GM11168 (cell line): ENCODE measurements around the gene NETO2.
"Not testable (repeated sequence)": the region's sequence is repeated elsewhere in the genome, so short reads cannot be mapped to it uniquely, and the experiment has no call there.

ENCODE experiments used
- in situ Hi-C: fragments of 300-500 bp; cut with MboI; formaldehyde crosslinking; loops from one replicate; pipeline ENCODE4 v1.12.0; 2022; ENCODE audit warnings: low sequenced_read_pairs; ENCODE audit not compliant: unreplicated experiment

The NETO2 gene

GRCh38 chr16:47136099-47136842 lies 7.5 kb downstream of the NETO2 start:
- in situ Hi-C loops = loop anchor here (10.0 kb wide), 1 partner anchor 1029 kb away; no protein-coding TSS in a partner anchor

- in situ Hi-C loops = loop anchor here (10.0 kb wide), 1 partner anchor 1030 kb away; no protein-coding TSS in a partner anchor
Measured at GRCh38 chr16:47134550-47134949, 9.2 kb downstream of the NETO2 start.

- in situ Hi-C loops = loop anchor here (10.0 kb wide), 1 partner anchor 1032 kb away; no protein-coding TSS in a partner anchor
Measured at GRCh38 chr16:47132308-47132707, 11.4 kb downstream of the NETO2 start.

GRCh38 chr16:47129755-47130435 lies 13.8 kb downstream of the NETO2 start:
- in situ Hi-C loops = loop anchor here (10.0 kb wide), 1 partner anchor 1035 kb away; no protein-coding TSS in a partner anchor

- in situ Hi-C loops = no loop called here
Measured at GRCh38 chr16:47127541-47127940, 16.2 kb downstream of the NETO2 start.

GRCh38 chr16:47125757-47126156 lies 18.0 kb downstream of the NETO2 start:
- in situ Hi-C loops = no loop called here

GRCh38 chr16:47113130-47113529 lies 30.6 kb downstream of the NETO2 start:
- in situ Hi-C loops = no loop called here

- in situ Hi-C loops = no loop called here
Measured at GRCh38 chr16:47110939-47111338, 32.8 kb downstream of the NETO2 start.

GRCh38 chr16:47109361-47109760 lies 34.4 kb downstream of the NETO2 start:
- in situ Hi-C loops = no loop called here

GRCh38 chr16:47102921-47103320 lies 40.8 kb downstream of the NETO2 start:
- in situ Hi-C loops = not testable (repeated sequence)

GRCh38 chr16:47097154-47097553 lies 46.6 kb downstream of the NETO2 start:
- in situ Hi-C loops = not testable (repeated sequence)

GRCh38 chr16:47096297-47096696 lies 47.4 kb downstream of the NETO2 start:
- in situ Hi-C loops = no loop called here

GRCh38 chr16:47084198-47084597 lies 59.5 kb downstream of the NETO2 start:
- in situ Hi-C loops = no loop called here

- in situ Hi-C loops = no loop called here
Measured at GRCh38 chr16:47082099-47082865, 61.5 kb downstream of the NETO2 start.

- in situ Hi-C loops = no loop called here
Measured at GRCh38 chr16:47081115-47081514, 62.6 kb downstream of the NETO2 start.

- in situ Hi-C loops = no loop called here
Measured at GRCh38 chr16:47079860-47080259, 63.9 kb downstream of the NETO2 start.

- in situ Hi-C loops = no loop called here
Measured at GRCh38 chr16:47073223-47074155, 70.3 kb downstream of the NETO2 start.

- in situ Hi-C loops = no loop called here
Measured at GRCh38 chr16:47072158-47072557, 71.6 kb downstream of the NETO2 start.

GRCh38 chr16:47069841-47070584 lies 73.7 kb downstream of the NETO2 start:
- in situ Hi-C loops = no loop called here
